Measurements from ENCODE around the gene OAS3. TPM values are rescaled to one million over a fixed set of nuclear protein-coding genes. Genes with fewer than 3 reads are reported as not detected.

The OAS3 gene
- polyA plus RNA-seq, 3 donors: 22.0 to 54.3 (median 41.9) TPM

DNA sequence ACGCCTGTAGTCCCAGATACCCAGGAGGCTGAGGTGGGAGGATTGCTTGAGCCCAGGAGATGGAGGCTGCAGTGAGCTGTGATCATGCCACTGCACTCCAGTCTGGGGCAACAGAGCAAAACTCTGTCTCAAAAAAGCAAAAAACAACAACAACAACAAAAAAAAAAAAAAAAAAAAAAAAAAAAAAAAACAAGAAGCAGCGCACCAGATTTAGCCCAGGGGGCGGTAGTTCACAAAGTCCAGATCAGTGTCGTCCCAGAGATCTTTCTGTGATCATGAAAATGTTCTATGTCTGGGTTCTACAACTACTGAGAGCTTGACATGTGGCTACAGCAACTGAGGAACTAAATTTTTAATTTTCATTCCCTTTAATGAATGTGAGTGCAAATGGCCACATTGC, 67.5 kb downstream of the OAS3 start:
- H3K4me1 ChIP-seq (ENCODE audit: control insufficient read depth in 1 of 2, insufficient read depth in 2 of 2, low read length in 2 of 2): no peaks in the 10 kb centered on the region
- Mint-ChIP-seq H3K4me3 (no peak overlapping the region), H3K4me1 (no peaks in the 10 kb centered on the region), H3K36me3 (peaks cover 87 to 93% of the 10 kb centered on the region in 2 donors), H3K27me3 (ENCODE audit: low read depth in 3 of 3) (no peaks in the 10 kb centered on the region), H3K9me3 (peaks cover 3 to 21% (median 6%) of the 10 kb centered on the region in 7 donors), H3K27ac (no peak overlapping the region)
- no peak overlapping the region for H3K4me2 ChIP-seq (replicated peaks; ENCODE audit: extremely low read depth, low read length, poor library complexity, severe bottlenecking)
- H3K9me3 ChIP-seq (replicated peaks in 1 of 2; ENCODE audit: control insufficient read depth in 1 of 2, insufficient read depth in 1 of 2, low read length in 2 of 2): peaks cover 2 to 8% of the 10 kb centered on the region in 2 donors
- H3K9ac ChIP-seq (ENCODE audit: insufficient read depth, low read length, poor library complexity, severe bottlenecking): no peak overlapping the region
- peak; percentile 47 for TF ChIP-seq CTCF (IDR thresholded peaks at IDR 0.05)
- no peaks in the 10 kb centered on the region for H3K79me2 ChIP-seq (ENCODE audit: insufficient read depth, low read length)
- H3K4me3 ChIP-seq (replicated peaks in 1 of 3; ENCODE audit: low read depth in 2 of 3, low read length in 3 of 3): no peak overlapping the region
- peaks cover 93 to 98% of the 10 kb centered on the region in 2 donors for H3K36me3 ChIP-seq (replicated peaks in 1 of 2; ENCODE audit: control insufficient read depth in 1 of 2, insufficient read depth in 2 of 2, low read length in 2 of 2)
- H3K27me3 ChIP-seq (ENCODE audit: control insufficient read depth in 2 of 2, insufficient read depth in 2 of 2, low read length in 2 of 2): no peaks in the 10 kb centered on the region
- H4K20me1 ChIP-seq (ENCODE audit: insufficient read depth, low read length): no peaks in the 10 kb centered on the region
- intact Hi-C loops (cut with micrococcal nuclease): no loop called here
- WGBS (ENCODE audit: insufficient coverage): 94% methylated on average over 2 of the region's 4 CpGs
- H2AFZ ChIP-seq (ENCODE audit: insufficient read depth, low read depth, low read length, poor library complexity, severe bottlenecking): no peak overlapping the region
- H3K27ac ChIP-seq (ENCODE audit: low read depth in 1 of 2, low read length in 2 of 2): no peak overlapping the region
- no peak for DNase-seq

DNA sequence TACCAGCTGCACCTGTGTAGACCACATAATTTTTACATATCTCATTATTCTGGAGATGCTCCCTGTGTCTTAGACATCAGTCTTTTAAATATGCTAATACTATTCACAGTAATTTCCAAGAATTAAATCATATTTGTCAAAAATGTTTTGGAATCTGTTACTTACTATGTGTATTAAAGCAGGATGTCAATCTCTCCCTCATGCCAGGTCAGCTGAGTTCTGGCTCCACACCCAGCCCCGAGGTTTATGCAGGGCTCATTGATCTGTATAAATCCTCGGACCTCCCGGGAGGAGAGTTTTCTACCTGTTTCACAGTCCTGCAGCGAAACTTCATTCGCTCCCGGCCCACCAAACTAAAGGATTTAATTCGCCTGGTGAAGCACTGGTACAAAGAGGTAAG, 67.9 kb downstream of the OAS3 start:
- H2AFZ ChIP-seq (ENCODE audit: insufficient read depth, low read depth, low read length, poor library complexity, severe bottlenecking): no peak overlapping the region
- WGBS (ENCODE audit: insufficient coverage): 93% methylated on average over 7 of the region's 7 CpGs
- Mint-ChIP-seq H3K4me3 (no peak overlapping the region), H3K4me1 (no peaks in the 10 kb centered on the region), H3K27me3 (ENCODE audit: low read depth in 3 of 3) (no peaks in the 10 kb centered on the region), H3K36me3 (peaks cover 88 to 94% of the 10 kb centered on the region in 2 donors), H3K27ac (peak overlapping the region in 1 of 7 donors; percentile 65), H3K9me3 (peaks cover 6 to 25% (median 11%) of the 10 kb centered on the region in 7 donors)
- no peak for DNase-seq
- H3K4me2 ChIP-seq (replicated peaks; ENCODE audit: extremely low read depth, low read length, poor library complexity, severe bottlenecking): no peak overlapping the region
- no peaks in the 10 kb centered on the region for H4K20me1 ChIP-seq (ENCODE audit: insufficient read depth, low read length)
- no peak overlapping the region for H3K27ac ChIP-seq (ENCODE audit: low read depth in 1 of 2, low read length in 2 of 2)
- H3K36me3 ChIP-seq (replicated peaks in 1 of 2; ENCODE audit: control insufficient read depth in 1 of 2, insufficient read depth in 2 of 2, low read length in 2 of 2): peaks cover 93 to 99% of the 10 kb centered on the region in 2 donors
- no peaks in the 10 kb centered on the region for H3K27me3 ChIP-seq (ENCODE audit: control insufficient read depth in 2 of 2, insufficient read depth in 2 of 2, low read length in 2 of 2)
- intact Hi-C loops (cut with micrococcal nuclease): no loop called here
- TF ChIP-seq CTCF (IDR thresholded peaks at IDR 0.05): peak; percentile 10
- H3K9me3 ChIP-seq (replicated peaks in 1 of 2; ENCODE audit: control insufficient read depth in 1 of 2, insufficient read depth in 1 of 2, low read length in 2 of 2): peaks cover 6 to 13% of the 10 kb centered on the region in 2 donors
- no peaks in the 10 kb centered on the region for H3K79me2 ChIP-seq (ENCODE audit: insufficient read depth, low read length)
- H3K9ac ChIP-seq (ENCODE audit: insufficient read depth, low read length, poor library complexity, severe bottlenecking): no peak overlapping the region
- H3K4me3 ChIP-seq (replicated peaks in 1 of 3; ENCODE audit: low read depth in 2 of 3, low read length in 3 of 3): no peak overlapping the region
- H3K4me1 ChIP-seq (ENCODE audit: control insufficient read depth in 1 of 2, insufficient read depth in 2 of 2, low read length in 2 of 2): no peaks in the 10 kb centered on the region
